Left kidney (tissue), 2 donors: Measurements from ENCODE around the gene OTOGL. TPM values are rescaled to one million over a fixed set of nuclear protein-coding genes. Genes with fewer than 3 reads are reported as not detected.
"Not testable (repeated sequence)": the region's sequence is repeated elsewhere in the genome, so short reads cannot be mapped to it uniquely, and the experiment has no call there.

ENCODE experiments used
- DNase-seq: peaks from one replicate; pipeline ENCODE4 v3.0.0-alpha.2; 2013
- polyA plus RNA-seq: library from polyadenylated mRNA; unstranded; fragments of 120-200 nt; gene quantifications from one replicate; pipeline ENCODE4 v1.2.1, GENCODE V29; 2013; ENCODE audit not compliant: insufficient read length

Gene OTOGL
- polyA plus RNA-seq, 1 donor = 0.95 TPM

DNA sequence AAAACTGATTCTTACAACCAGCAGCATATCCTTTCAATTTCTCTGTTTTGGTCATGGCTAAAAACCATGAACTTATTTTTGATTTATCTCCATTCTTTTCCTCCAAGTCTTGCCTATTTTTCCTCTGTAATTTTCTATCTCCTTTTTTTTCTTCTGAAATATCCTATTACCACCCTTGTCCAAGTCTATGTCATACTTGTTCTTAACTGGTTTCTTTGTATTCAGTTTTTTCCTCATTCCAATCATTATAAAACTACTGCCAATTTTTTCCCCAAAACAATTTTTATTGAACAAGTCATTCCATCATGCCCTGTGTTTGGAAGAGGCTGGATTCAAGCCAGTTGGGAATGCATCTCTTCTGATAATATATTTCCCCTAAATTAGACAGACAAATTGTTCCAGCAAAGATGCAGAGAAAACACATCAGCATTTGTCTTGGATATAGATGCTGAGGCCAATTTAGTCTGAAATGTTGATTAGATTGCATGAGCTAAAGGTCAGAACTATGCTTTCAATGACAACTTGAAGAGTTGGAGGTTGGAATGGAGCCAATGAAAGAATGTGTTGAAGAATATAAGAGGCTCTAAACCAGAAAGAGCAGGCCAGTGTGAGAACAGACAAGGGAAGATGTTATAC, 30.7 kb downstream of the OTOGL start:
- no peak for DNase-seq

DNA sequence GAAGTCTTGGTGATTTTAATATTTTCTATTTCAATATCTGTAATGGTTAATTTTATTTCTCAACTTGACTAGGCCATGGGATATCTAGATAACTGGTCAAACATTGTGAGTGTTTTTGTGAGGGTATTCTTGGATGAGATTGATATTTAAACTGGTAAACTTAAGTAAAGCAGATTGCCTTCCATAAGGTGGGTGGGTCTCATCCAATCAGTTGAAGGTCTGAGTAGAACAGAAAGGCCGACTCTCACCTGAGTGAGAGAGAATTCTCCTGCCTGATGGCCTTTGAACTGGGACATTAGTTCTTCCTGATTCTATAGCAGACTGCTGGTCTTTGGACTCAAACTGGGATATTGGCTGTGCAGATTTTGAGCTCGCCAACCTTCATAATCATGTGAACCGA, 36.3 kb downstream of the OTOGL start:
- no peak for DNase-seq

DNA sequence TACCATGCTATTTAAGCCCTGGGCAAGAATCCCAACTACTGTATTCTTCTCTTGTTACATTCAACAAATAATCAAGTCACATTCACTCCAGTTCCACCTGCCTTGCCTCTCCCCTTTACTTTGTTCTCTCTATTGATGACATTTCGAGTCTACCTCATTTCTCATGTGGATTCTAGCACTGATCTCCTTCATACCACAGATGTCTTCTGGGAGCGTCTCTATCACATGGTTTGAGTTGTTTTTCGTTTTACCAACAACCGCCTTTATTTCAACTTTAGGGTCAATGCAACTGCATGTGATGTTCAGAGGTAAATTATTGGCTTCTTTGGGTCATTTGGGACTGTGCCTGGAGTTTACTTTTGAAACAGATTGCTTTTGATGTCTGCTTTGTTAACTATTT, 40.7 kb downstream of the OTOGL start:
- no peak for DNase-seq

DNA sequence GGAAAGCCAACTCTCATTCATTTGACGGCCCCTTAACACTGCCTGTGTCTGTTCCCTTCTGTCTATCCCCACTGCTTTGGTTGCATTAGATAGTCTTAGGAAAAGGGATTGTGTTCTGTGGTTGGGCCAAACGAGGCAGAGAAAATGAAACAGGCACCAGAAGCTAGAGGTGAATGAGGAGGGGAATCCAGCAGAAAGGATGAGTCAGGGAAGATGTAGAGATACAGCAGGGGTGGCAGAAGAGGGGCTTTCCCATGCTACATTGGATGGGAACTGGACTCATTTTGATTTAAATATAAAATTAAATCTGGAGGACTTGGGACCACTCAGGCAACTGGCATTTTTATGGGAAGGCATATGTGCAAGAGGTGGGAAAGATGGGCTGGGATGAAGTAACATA, 43.3 kb downstream of the OTOGL start:
- no peak for DNase-seq

DNA sequence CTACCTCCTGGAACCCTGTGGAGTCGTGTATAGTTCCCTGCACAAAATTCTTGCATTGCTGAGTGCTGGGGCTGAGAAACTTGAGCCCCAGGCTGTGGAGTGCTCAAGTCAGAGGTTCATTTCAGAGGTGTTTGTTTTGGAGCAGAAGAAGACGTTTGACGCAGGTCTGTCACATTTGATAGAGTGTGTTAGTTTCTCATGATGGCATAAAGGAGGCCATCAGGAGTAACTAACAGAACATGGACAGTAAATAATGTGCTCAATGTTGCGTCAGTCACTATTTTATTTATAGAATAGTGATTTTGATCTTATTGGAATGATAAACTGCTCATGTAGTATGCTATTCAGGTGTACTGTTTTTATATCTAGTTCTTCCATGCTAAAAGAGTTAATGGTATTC, 44.2 kb downstream of the OTOGL start:
- DNase-seq = no peak

GRCh38 chr12:80149547-80150313, 50.4 kb downstream of the OTOGL start:
- not testable (repeated sequence) for DNase-seq

- DNase-seq = no peak
Observed at GRCh38 chr12:80151131-80151530, 51.8 kb downstream of the OTOGL start.

DNA sequence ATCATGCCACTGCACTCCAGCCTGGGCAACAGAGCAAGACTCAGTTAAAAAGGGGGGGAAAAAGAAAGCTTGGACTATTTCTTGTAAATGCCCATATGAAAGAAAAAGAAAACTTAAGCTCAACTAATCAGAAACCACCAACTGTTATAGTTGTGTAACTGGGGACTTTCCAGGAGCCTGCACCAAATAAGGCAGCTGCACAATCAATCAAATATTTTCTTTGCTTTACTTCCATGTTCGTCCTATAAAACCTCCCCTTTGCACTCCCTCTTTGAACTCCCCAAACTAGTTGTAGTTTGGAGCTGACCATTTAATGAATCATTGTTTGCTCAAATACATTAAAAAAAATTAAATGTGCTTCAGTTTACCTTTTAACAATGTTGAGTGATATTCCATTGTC, 54.9 kb downstream of the OTOGL start:
- DNase-seq = no peak

GRCh38 chr12:80156306-80156705, 57.0 kb downstream of the OTOGL start:
- no peak for DNase-seq

DNA sequence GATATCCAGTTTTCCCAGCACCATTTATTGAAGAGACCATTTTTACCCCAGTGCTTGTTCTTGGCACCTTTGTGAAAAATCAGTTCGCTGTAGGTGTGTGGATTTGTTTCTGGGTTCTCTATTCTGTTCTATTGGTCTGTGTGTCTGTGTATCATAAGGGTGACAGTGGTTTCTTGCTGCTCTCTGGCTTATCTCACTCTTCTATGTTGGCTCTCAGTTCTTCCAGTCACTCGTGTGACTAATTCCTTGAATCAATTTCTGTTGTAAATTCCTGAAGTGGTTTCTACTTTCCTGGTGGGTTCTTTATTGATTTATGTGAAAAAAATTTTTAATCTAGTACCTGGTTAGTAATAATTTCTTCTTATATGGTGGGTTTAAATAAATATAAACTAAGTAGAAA, 58.3 kb downstream of the OTOGL start:
- DNase-seq = no peak

- DNase-seq = no peak
Observed at GRCh38 chr12:80161612-80162011, 62.3 kb downstream of the OTOGL start.

- no peak for DNase-seq
Observed at GRCh38 chr12:80162177-80162576, 62.8 kb downstream of the OTOGL start.

- no peak for DNase-seq
Observed at GRCh38 chr12:80165746-80166145, 66.4 kb downstream of the OTOGL start.

- DNase-seq = no peak
Observed at GRCh38 chr12:80166751-80167150, 67.4 kb downstream of the OTOGL start.

DNA sequence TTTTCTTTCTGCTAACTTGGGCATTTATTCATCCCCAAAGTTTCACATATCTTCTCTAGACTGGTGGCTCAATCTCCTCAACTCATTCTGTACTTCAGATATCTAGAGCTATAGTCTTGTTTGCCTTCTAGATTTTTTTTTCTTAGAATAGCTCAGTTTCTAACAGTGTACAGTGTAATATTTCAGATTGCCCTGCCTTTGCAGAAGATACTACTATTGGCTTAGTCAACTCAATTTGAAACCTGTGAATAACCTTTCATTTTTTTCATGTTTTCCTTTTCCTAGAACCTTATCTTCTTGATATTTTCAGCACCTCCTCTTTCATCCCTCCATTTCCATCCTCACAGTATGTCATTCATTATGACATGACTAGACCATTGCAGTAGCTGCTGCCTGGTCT, 69.6 kb downstream of the OTOGL start:
- DNase-seq = no peak

DNA sequence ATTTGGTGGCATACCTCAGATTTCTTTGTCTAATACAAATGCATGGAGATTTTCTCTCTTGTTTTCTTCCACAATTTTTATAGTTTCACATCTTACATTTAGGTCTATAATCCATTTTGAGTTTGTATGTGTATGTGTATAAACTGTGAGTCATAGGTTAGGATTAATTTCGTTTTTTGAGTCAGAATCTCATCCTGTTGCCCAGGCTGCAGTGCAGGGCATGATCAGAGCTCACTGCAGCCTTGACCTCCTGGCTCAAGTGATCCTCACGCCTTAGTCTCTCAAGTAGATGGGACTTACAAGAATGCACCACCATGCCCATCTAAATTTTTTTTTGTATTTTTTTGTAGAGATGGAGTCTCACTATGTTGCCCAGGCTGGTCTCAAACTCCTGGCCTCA, 71.6 kb downstream of the OTOGL start:
- DNase-seq = no peak

DNA sequence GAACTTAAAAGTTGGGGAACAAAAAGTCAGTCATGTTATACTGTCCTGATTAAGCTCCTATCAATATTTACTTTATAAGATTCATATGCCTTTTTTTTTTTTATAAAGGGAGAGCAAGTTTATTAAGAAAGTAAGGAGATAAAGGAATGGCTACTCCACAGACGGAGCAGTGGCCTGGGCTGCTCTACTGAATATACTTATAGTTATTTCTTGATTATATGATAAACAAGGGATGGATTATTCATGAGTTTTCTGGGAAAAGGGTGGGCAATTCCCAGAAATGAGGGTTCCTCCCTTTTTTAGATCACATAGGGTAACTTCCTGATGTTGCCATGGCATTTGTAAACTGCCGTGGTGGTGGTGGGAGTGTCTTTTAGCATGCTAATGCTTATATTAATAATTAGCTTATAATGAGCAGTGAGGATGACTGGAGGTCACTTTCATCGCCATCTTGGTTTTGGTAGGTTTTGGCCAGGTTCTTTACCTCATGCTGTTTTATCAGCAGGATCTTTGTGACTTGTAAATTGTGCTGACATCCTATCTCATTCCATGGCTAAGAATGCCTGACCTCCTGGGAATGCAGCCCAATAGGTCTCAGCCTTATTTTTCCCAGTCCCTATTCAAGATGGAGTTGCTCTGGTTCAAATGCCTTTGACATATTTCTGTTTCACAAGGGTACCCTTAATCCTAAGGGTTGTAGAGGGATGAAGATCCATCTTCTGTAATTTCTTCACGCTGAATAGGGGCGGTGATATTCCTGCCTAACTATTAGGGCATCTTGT, 73.9 kb downstream of the OTOGL start:
- DNase-seq = no peak

DNA sequence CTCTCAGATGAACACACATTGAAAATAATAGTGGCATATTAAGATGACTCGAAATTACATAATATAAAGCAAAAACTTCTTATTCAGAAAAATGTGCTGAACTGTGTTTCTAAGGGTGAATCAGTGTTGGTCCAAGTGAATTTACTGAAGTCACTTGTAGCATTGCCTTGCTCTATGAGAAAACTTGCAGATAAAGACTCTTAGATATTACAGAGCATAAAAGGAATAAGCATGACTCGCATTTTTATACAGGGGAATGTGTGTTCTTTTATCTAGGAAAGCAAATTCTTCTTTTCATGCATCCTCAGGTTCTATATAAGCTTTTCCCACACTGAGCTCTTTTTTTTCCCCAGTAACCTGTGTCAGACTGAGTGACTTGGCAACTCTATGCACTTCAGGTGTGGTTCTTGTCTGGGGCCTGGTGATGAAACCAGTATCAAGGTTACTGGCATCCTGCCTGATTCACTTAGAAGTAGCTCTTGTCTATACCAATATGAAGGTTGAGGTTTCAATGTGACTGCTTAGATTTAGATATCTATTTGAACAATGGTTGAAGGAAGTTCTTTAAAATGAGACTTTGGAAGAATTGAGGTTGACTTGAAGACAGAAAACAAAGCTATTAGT, 76.1 kb downstream of the OTOGL start:
- DNase-seq = no peak

GRCh38 chr12:80176706-80177105, 77.4 kb downstream of the OTOGL start:
- no peak for DNase-seq

DNA sequence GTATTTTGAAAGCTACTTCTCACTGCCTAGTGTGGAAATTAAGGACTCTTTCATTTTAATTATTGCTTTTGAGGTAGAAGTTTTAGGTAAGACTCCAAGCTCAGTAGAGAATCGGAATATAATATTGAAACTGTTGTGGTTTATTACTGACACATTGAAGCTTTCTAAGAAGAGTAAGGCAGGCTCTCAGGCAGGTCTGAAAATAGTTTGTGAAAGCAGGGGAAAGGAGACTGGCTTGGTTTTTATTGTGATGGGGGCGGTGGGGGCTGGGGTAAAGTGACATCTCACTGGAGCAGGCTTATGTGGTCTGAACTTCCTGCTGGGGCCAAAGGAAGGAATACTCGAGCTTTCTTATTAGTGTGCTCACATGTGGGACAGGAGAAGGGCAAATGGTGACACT, 79.5 kb downstream of the OTOGL start:
- no peak for DNase-seq

- DNase-seq = no peak
Observed at GRCh38 chr12:80183939-80184338, 84.6 kb downstream of the OTOGL start.

DNA sequence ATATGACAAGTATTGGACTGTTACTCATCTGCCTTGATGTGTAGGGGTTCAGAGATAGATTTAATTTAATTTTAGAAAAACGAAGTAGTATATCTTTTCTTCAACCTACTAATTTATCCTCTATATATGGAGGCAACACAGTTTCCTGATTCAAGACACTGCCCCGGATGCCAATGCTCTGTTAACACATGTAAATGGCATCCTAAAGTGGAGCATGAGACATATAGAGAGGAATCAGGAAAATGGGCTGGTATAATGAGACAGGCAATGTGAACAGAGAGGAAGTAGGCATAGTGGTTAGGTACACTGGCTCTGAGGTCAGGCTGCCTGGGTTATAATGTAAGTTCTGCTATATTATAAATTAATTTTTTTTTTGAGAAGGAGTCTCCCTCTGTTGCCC, 85.6 kb downstream of the OTOGL start:
- no peak for DNase-seq

DNA sequence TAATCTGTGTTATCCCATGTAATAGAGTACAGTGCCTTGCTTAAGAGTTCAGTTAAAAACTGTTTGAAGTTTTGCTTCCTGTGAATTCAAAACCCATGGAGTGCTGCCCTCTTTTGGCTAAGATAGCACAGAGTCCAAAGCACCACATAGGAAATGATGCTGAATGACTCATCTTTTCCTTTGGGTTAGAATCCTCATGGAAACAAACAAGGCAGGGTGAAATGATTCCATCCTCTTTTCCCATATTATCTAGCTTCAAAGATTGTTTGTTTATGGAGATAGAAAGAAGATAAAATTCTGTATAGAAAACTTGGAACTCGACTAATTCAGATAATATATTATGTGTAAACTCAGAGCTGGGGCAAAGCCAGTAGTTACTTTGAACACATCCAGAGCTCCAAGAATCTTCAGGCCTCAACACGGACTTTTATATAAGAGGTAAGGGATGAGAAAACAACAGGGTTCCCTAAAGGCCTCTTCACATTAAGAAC, 87.4 kb downstream of the OTOGL start:
- peak; percentile 91 for DNase-seq
